HG02588 (cell line): ENCODE data around the gene EIF5A2.

Source experiments
- ATAC-seq: cut with Tn5 transposase; IDR thresholded peaks from one replicate; pipeline ENCODE4 v1.9.1; 2021; ENCODE audit warnings: mild to moderate bottlenecking, moderate library complexity; ENCODE audit not compliant: unreplicated experiment

The EIF5A2 gene

DNA sequence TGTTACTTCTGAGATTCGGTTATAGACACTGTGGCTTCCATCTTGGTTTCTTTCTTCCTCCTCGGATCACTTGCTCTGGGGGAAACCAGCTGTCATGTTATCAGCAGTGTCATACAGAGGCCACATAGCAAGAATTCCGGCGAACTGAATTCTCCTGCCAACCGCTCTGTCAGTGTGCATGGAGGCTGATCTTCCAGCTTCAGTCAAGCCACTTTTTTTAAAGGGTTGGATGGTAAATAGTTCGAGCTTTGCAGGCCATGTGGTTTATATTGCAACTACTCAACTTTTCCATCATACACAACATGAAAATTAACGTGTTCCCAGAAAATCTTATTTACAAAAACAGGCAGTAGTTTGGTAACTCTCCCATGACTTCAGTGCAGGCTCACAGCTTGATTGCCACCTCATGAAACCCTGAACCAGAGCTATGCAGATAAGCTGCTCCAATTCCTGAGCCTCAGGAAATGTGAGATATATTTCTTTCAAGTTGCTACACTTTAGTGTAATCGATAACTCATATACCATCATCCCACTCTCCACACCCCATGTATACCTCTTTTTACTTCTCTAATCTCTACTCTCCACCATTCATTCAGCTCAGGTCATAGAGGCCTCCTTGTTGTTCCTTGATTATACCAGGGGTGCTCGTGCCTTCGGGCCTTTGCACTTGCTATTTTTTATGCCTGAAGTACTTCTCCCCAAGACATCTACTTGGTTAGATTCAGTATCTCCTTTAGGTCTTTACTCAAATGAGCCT lies 45.6 kb downstream of the EIF5A2 start:
- no peak for ATAC-seq

- no peak for ATAC-seq
These were observed 49.8 kb downstream of the EIF5A2 start for GRCh38 chr3:170858599-170858998.

GRCh38 chr3:170852324-170852723 lies 56.1 kb downstream of the EIF5A2 start:
- no peak for ATAC-seq

GRCh38 chr3:170848292-170848917 lies 60.0 kb downstream of the EIF5A2 start:
- ATAC-seq: no peak

DNA sequence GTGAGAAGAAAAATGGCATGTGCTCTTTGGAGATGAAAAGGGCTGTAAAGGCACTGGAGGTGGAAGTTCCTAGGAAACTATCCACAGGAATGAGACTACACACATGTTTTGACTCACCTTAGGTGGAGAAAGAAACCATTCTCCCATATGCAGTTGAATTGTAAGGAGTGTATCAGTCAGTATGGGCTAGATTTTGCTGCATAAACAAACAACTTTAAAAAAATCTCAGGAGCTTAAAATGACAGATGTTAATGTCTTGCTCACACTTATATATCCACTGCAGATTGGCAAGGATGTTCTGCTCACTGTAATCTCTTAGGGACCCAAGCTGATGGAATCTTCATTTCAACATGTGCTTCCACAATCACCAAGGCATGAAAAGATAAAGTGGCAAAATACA lies 64.1 kb downstream of the EIF5A2 start:
- ATAC-seq: no peak

GRCh38 chr3:170840291-170840859 lies 68.1 kb downstream of the EIF5A2 start:
- ATAC-seq: no peak

DNA sequence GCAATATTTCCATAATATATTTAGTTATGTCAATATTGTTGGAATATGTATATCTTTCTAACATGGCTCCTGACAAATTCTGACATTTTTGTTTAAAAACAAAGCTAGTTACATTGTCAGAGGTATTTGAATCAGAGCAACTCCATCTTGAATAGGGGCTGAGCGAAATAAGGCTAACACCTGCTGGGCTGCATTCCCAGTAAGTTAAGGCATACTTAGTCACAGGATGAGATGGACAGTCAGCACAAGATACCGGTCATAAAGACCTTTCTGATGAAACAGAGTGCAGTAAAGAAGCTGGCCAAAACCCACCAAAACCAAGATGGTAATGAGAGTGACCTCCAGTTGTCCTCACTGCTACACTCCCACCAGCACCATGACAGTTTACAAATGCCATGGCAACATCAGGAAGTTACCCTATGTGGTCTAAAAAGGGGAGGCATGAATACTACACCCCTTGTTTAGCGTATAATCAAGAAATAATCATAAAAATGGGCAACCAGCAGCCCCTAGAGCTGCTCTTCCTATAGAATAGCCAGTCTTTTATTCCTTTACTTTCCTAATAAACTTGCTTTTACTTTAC lies 68.8 kb downstream of the EIF5A2 start:
- no peak for ATAC-seq
